Right ventricle myocardium inferior (tissue), 1 donor: ENCODE measurements around the gene SZT2. TPM values are rescaled to one million over a fixed set of nuclear protein-coding genes. Genes with fewer than 3 reads are reported as not detected.
A peak's percentile ranks its signal among the peaks of the same experiment; 100 is the strongest.
"Not testable (repeated sequence)": the region's sequence is repeated elsewhere in the genome, so short reads cannot be mapped to it uniquely, and the experiment has no call there.

Experiments
- ATAC-seq: fragments of 200-7000 bp; cut with Tn5 transposase; one replicate; pipeline ENCODE4 v1.9.1; 2020; ENCODE audit warnings: mild to moderate bottlenecking, moderate library complexity
- DNase-seq: peaks from one replicate; pipeline ENCODE4 v3.0.0; 2021; ENCODE audit errors: missing footprints
- intact Hi-C: fragments of 100-400 bp; cut with DNase I; formaldehyde crosslinking; loops from one replicate; pipeline ENCODE4 v1.11.0; 2022
- total RNA-seq: library from RNA; stranded (reverse); fragmentation: NEBNext Ultra II Directional; extraction: Animal tissue kit (Norgen Biotek cat#: 25700); gene quantifications from one replicate; pipeline ENCODE4 v1.2.1, GENCODE V29; 2021
- donor health status: DM: no; HTN: yes; CAD: no; lungs with severe emphysema.

The SZT2 gene
- total RNA-seq, 1 donor from 2014 or later, result 22.5 TPM

DNA sequence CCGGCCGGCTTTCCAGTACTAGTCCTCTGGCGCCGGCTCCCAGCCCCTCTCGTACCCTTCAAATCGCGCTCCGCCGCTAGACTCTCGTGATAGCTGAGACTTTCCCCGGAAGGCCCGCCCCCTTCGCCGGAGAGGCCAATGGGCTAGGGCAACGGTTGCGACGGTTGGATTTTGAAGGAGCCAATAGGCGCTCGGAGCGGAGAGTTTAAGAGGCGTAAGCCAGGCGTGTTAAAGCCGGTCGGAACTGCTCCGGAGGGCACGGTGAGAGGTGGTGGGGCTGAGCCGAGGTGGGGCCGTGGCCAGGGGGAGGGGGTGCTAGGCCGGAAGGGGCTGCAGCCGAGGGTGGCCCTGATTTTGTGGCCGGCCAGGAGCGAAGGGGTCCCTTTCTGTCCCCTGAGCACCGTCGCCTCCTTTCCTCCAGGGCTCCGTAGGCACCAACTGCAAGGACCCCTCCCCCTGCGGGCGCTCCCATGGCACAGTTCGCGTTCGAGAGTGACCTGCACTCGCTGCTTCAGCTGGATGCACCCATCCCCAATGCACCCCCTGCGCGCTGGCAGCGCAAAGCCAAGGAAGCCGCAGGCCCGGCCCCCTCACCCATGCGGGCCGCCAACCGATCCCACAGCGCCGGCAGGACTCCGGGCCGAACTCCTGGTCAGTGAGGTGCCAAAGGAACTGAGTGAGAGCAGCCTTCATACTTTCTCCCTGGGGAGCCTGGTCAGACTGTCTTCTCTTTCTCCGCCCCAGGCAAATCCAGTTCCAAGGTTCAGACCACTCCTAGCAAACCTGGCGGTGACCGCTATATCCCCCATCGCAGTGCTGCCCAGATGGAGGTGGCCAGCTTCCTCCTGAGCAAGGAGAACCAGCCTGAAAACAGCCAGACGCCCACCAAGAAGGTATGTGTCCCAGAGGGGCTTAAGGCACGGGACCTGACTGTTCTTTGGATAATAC, 30.7 kb upstream of the SZT2 start, which contains the start of gene CDC20:
TSS of gene CDC20 (plus strand) at position 236 of the 948 bp plus-strand sequence. CDS start at position 471, 235 bp downstream.
- intact Hi-C loops, result loop anchor here (2.0 kb wide), 1 partner anchor 120 kb away; no protein-coding TSS in a partner anchor
- DNase-seq, result peak; percentile 99
- peak; percentile 98 for ATAC-seq

DNA sequence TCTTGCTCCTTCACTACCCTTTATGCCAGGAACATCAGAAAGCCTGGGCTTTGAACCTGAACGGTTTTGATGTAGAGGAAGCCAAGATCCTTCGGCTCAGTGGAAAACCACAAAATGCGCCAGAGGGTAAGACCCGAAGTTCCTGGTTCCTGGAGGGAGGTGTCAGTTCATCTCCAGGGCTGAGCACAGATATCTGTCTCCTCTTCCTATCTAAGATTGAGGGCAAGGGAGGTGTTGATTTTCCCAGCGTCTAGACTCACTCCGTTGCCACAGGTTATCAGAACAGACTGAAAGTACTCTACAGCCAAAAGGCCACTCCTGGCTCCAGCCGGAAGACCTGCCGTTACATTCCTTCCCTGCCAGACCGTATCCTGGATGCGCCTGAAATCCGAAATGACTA, 30.0 kb upstream of the SZT2 start:
- intact Hi-C loops, result loop anchor here (2.0 kb wide), 1 partner anchor 121 kb away; no protein-coding TSS in a partner anchor
- DNase-seq, result no peak
- no peak for ATAC-seq

DNA sequence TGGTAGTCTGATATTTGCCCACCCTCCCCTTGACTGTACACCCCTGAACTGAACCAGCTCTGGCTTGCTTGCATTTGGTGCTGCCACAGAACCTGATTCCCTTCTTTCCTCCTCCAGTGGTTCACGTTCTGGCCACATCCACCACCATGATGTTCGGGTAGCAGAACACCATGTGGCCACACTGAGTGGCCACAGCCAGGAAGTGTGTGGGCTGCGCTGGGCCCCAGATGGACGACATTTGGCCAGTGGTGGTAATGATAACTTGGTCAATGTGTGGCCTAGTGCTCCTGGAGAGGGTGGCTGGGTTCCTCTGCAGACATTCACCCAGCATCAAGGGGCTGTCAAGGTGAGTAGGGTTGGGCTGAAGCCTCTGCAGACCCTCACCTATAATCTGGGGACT, 29.1 kb upstream of the SZT2 start:
- ATAC-seq, result no peak
- intact Hi-C loops, result no loop called here
- DNase-seq, result no peak

DNA sequence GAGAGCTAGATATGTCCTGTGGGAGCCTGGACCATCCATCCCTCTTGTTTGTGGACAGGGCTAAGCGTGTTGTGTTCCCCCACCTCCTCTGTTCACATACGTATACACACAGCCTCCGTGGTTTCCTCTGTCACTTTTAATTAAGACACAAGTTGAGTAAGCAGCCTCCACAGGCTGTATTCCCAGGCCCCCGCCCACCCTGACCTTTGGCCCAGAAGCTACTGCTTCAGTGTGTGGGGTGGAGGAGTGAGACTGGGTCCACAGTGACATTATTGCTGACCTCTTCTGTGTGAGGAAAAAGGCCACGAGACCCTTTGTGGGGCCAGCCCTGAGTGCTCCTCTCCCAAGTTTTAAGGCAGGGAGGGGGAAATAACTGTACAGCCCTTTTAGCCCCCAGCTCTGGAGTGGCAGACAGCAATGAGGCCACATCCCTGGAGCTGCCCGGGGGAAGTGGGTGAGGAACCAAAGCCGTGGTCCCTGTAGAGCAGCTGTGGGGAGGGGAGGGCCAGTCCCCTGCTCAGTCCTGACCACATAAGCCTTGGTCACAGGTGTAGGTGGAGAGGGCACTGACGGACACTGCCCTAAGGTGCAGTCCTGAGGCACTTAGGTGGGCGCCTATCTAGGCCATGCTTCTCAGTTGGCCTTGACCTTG, 26.3 kb upstream of the SZT2 start:
- intact Hi-C loops, result no loop called here
- ATAC-seq, result no peak
- DNase-seq, result no peak

DNA sequence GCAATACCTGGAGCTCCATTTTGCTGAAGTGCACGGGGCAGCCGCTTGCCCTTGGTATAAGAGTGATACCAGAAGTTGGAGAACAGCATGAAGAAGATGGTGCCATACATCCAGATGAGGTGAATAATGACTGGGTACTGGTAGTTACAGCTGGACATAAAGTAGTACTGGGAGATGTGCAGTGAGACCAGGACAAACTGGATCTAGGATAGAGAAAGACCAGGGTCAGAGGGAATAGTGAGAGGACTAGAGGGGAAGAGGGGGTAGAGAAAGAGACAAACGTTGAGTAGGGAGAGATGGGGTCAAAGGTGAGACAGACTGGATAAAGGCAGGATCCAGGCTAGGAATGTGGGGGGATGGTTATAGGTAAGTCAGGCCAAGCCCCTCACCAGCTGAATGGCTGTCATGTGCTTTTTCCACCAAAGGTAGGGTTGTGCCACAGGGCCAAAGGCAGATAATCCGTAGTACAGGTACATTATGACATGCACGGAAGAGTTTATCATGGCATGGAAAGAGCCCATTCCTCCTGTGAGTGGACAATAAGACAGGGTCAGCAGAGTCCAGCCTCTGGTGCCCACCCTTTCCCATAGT, 25.7 kb upstream of the SZT2 start:
- ATAC-seq, result no peak
- no peak for DNase-seq
- intact Hi-C loops, result no loop called here

DNA sequence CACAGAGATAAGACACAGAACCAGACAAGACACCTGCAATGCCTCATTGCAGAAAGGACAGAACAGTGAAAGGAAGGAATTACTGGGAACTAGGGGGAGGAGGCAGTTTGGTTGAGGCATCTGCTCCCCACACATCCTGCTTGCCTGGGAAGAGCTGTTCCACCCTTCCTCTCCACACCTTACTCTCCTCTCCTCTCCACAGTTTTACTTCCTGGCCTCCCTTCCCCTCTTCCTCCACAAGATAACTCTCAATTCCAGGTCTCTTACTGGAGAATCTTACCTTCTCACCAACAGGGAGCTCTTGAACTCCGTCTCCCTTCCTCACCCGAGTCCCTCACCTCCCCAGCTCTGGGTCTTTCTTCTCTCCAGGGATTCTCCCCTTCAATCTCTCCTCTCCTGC, 24.0 kb upstream of the SZT2 start:
- no peak for DNase-seq
- ATAC-seq, result no peak
- intact Hi-C loops, result loop anchor here (5.0 kb wide), 1 partner anchor 63 kb away; the partner anchor contains the start of gene TIE1

DNA sequence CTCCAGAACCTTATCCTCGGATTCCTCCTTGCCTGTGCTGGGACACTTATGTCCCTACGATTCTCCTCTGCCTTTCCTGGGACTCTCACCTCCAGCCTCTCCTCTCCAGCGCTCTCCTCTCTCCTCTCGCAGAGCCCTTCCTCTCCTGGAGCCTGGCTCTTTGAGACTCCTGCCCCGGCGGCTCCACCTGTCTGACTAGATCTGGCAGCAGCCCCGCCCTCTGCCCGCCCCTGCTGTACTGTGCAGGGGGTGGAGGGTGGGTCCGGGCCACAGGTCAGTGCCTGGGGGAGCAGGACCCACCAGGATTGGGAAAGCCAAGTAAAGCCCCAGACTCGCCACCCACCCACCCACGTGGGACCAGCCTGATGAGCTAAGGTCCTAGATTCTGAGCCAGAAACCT, 23.5 kb upstream of the SZT2 start:
- intact Hi-C loops, result loop anchor here (5.0 kb wide), 1 partner anchor 64 kb away; the partner anchor contains the start of gene TIE1
- DNase-seq (peak; percentile 66), ATAC-seq (no peak)

DNA sequence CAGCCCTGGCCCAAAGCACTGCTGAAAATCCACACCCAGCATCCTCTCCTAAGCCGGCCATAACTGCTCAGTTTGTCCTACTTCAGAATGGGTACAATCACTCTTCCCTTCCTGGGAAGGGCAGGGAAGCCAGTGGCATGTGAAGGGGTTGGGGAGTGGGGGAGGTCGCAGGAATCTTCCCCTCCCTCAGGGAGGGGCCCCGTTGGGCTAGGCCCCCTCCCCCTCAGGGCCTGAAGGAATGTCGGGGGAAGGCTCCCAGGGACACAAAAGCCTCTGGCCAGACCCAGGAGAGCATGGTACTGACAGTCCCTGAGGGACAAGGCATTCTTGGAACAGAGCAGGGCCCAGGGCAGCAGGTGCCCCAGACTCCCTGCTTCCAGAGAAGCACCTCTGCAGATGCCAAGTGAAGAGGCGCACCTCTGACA, 23.1 kb upstream of the SZT2 start:
- intact Hi-C loops, result loop anchor here (5.0 kb wide), 1 partner anchor 64 kb away; the partner anchor contains the start of gene TIE1
- DNase-seq (no peak), ATAC-seq (no peak)

DNA sequence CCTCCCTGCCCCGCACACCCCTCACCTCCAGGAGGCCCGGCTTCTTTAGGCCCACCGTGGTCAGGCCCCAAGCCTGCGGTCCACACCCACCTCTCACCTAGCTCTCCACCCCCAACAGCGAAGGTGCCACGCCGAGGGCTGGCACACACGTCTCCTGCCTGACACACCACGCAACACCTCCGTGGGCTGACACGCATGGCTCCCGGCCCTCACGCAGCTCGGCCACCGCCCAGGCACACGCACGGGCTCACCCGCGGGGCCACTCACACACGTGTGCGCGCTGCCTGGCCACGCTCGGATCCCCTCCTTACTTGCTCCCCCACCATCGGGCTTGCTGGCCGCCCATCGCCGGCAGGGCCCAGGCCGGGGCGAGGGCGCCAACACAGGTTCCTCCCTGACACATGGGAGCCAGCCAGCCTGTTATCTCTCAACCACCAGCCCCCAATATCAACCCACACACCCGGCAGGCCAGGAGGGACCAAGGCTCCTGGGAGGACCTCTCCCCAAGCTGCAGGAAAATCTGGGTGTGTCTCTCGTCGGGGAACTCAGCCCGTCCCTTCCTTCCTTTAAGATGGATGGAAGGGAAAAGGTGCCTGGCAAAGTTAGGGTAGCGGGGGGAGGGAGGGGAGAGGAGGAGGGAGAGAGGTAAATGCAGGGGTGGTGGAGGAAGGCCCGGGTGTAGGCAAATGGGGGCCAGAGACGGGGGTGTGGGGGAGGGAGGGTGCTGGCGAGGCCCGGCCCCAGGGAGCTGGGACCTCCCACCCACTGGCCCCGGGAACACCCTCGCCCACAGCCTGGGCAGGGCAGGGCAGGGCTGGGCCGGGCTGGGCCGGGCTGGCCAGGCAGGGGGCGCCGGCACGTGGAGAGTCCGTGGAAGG, 22.4 kb upstream of the SZT2 start:
- intact Hi-C loops, result loop anchor here (5.0 kb wide), 1 partner anchor 65 kb away; the partner anchor contains the start of gene TIE1
- ATAC-seq, result peak; percentile 14
- DNase-seq, result peak; percentile 79

DNA sequence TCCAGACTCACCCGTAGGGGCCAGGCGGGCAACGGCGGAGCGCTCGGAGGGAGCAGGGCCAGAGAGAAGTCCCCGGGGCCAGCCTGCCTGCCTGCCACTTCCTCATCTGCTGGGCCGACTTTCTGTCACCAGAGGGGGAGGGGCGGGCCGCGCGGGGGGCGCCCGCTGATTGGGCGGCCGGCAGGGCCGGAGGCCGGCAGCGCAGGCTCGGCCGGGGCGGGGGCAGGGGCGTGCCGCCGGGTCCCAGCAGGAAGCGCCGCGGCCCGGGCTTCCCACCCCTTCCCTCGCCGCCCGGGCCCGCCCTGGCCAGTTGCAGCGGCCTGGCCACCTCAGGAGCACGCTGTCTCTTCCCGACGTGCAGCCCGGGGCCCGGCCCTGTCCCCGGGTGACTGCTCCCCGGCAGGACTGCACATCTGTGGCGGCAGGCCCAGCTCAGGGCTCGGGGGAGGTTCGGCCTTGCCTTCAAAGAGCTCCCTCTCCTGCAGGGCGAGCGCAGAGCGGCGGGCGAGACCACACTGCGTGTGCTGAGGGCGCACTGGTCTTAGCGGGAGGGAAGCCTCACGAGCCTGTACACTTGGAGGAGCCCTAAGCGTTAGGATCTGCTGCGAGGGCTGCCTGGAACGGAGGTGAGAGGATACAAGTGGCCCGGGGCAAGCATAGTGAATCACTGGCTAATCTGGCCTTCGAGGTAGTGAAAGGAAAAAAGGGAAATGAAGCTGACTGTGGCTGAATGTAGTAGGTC, 21.6 kb upstream of the SZT2 start, which contains the start of gene ELOVL1:
TSS of gene ELOVL1 (minus strand) at position 108 of the 742 bp plus-strand sequence. CDS start 2,402 bp downstream, outside the sequence.
- ATAC-seq (peak; percentile 96), DNase-seq (peak; percentile 98)
- intact Hi-C loops, result loop anchor here (2.0 to 5.0 kb wide), 2 partner anchors 21 to 66 kb away; partner anchors contain the start of genes MED8, SZT2 and TIE1

DNA sequence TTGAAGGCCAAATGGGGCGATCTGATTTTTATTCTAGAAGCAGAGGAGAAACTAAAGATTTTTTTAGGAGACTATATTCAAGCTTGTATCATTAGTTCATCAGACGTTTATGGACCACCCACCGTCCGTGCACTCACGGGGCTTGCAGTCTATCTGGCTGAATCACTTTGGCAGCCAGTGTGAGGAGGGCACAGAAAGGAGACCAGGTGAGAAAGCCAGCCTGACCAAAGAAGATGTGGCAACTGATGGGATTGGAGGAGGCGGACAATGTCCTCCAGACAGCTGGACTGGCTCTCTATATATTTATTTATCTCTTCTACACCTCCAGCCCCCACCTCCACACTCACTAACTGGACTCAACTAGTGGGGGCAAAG, 21.1 kb upstream of the SZT2 start:
- DNase-seq, result no peak
- ATAC-seq, result no peak
- intact Hi-C loops, result loop anchor here (2.0 to 5.0 kb wide), 2 partner anchors 20 to 66 kb away; partner anchors contain the start of genes MED8, SZT2 and TIE1

DNA sequence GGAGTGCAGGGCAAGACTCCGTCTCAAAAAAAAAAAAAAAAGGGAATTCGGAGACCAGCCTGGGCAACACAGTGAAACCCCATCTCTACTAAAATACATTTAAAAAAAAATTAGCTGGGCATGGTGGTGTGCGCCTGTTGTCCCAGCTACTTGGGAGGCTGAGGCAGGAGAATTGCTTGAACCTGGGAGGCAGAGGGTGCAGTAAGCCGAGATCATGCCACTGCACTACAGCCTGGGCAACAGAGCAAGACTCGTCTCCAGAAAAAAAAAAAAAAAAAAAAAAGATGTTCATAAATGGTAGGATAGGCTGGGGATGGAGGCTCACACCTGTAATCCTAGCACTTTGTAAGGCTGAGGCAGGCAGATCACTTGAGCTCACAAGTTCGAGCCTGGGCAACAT, 19.9 kb upstream of the SZT2 start:
- ATAC-seq, DNase-seq: not testable (repeated sequence)
- intact Hi-C loops, result loop anchor here (2.0 to 5.0 kb wide), 2 partner anchors 19 to 67 kb away; partner anchors contain the start of genes MED8, SZT2 and TIE1

DNA sequence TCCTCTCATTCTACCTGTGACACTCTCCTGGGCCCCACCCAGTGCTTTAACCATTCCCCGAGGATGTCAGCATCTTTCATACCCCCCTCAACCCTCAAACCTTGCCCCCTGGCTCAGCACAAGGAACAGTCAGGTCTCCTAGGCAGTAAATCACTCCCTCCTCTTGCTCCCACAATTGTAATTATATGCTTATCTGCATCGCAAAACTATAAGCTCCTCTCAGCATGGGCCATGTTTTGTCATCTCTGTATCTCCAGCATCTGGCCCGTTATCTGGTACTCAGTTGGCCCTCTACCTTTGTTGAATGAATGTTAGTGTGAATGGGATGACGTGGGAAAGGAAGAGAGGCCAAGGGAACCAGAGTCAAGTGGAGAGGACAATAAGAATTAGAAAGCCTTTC, 19.1 kb upstream of the SZT2 start:
- ATAC-seq (no peak), DNase-seq (no peak)
- intact Hi-C loops, result no loop called here

DNA sequence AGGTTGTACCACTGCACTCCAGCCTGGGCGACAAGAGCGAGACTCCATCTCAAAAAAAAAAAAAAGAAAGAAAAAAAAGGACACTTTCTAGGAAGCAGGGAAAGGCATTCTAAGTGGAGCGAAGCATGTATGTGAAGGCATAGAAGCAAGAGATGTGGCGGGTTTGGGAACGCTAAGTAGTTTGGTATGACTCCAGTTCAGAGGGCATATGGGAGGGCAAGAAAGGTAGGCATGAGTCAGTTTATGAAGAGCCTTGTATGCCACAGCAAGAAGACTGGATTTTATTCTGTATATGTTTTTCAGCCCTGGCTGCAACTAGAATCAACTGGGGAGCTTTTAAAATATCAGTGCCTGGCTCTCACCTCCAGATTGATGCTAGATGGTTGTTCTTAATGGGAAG, 17.5 kb upstream of the SZT2 start:
- no peak for ATAC-seq
- intact Hi-C loops, result no loop called here
- no peak for DNase-seq

DNA sequence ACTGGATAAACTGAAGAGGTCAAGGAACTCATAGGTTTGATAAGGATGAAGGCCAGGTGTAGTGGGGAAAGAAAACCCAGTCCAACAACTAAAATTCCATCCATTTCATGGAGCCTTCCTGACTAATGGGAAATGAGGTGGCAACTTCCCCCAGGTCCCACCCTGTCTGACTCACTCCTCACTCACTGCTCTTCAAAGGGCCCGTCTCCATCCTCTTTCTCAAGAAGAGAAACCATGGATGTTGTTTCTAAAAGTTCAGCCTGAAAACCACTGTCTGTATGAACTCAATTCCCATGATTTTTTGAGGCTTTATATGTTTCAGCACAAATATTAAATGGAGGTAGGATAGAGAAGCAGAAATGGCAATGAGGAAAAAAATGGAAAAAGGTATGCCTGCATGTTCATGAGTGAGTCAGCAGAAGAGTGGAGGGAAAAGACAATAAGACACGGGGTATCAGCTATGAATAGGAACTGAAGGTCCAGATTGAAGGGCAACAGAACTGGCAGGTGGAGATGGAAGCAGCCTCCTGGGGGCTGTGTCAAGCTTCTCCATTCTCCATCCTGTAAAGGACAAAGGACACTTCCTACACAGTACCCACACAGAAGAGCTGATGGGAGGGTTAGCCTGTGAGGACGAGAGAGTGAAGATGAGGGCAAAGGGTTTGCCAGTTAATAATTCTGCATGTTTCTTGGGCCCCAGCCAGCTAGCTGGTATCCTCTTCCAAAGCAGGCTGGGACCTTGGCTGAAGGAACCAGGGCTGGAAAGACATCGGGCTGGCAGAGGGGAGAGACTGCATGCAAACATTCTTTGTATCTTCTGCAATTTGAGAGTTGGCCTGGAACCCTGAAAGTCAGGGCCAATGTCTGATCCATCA, 16.4 kb upstream of the SZT2 start:
- intact Hi-C loops, result no loop called here
- DNase-seq (no peak), ATAC-seq (peak; percentile 15)

DNA sequence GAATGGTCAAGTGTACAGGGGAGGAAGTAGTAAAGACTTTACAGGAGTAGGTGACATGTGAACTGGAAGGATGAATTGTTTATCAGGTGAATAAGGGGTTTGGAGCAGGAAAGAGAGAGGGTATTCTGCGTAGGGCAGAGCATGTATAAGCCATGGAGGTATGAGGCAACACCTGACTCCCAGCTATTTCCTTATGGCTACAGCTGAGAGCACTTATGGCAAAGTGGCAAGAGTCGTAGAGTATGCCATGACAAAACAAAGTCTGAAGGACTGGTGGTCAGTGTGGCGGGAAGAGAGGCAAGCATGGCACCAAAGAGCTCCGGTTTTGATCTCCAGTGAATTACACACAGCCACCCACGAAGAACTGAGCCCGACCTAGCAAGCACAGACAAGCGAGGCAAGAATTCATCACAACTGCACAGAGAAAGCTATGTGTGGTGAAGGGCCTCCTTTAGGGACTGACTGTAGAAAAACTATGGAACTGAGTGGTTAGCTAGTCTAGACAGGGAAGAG, 12.9 kb upstream of the SZT2 start:
- DNase-seq, result no peak
- intact Hi-C loops, result no loop called here
- ATAC-seq, result no peak
